ENCODE measurements around the gene PIK3R1. TPM values are rescaled to one million over a fixed set of nuclear protein-coding genes. Genes with fewer than 3 reads are reported as not detected.

The PIK3R1 gene
- total RNA-seq, 1 experiment from 2014 or later: 1.7 TPM

- H3K9me2 ChIP-seq (replicated peaks; ENCODE audit: low read length): no peaks in the 10 kb centered on the region
- DNase-seq (no peak), ATAC-seq (no peak)
- BruUV-seq (replicated peaks): no TSS peak
- no peaks in the 10 kb centered on the region for H3K4me1 ChIP-seq (ENCODE audit: insufficient read depth, low read length)
- no peaks in the 10 kb centered on the region for H4K20me1 ChIP-seq (ENCODE audit: low read length)
- no peaks in the 10 kb centered on the region for H3K36me3 ChIP-seq (ENCODE audit: low read depth, low read length)
- H3K27ac ChIP-seq (ENCODE audit: low read length): peak overlapping the region; percentile 30; the same call in 1 of the 2 replicates
- ChIA-PET POLR2A (ENCODE audit: unreplicated experiment) (no interaction called here), CTCF (no interaction called here)
- H3K4me3 ChIP-seq (ENCODE audit: low read length): peak overlapping the region; percentile 69
- no peaks in the 10 kb centered on the region for H3K27me3 ChIP-seq (ENCODE audit: low read length)
- no peaks in the 10 kb centered on the region for H3K79me2 ChIP-seq (ENCODE audit: low read length)
- H3K9me3 ChIP-seq (ENCODE audit: low read length): no peaks in the 10 kb centered on the region
- H3F3A ChIP-seq (ENCODE audit: low read length, unreplicated experiment): no peaks in the 10 kb centered on the region
- H3K9ac ChIP-seq (ENCODE audit: low read length): peak overlapping the region; percentile 43
- TF ChIP-seq CTCF (conservative IDR thresholded peaks at IDR 0.05; ENCODE audit: low read depth, low read length): no peak
- TF ChIP-seq EZH2phosphoT487 (IDR thresholded peaks at IDR 0.05; ENCODE audit: borderline replicate concordance, low read length): no peak
- TF ChIP-seq EZH2 (IDR thresholded peaks at IDR 0.05; ENCODE audit: low read length, unreplicated experiment): no peak
- H3K4me2 ChIP-seq (ENCODE audit: low read length): peak overlapping the region; percentile 76
- H2AFZ ChIP-seq (ENCODE audit: low read length): peak overlapping the region; percentile 77
- intact Hi-C loops (cut with micrococcal nuclease): no loop called here
Observed at GRCh38 chr5:68214482-68215207, 911 bp upstream of the PIK3R1 start.

DNA sequence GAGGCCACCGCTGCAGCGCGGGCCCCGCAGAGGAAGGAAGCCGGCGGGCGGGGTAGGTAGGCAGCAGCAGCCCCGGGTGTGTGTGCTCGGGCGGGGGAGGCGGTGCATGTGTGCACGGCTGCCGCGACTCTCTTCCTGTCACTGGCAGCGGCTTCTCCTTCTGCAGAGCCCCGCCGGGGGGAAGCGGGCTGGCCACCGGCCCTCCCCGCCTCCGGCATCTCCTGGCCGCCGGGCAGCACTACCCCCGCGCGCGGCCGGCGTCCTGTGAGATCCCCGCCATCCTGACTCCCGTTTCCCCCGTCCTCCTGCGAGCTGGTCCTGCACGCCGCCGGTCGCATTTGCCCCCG lies 315 bp downstream of the PIK3R1 start:
- no peaks in the 10 kb centered on the region for H3K79me2 ChIP-seq (ENCODE audit: low read length)
- no peak overlapping the region for H3K27ac ChIP-seq (ENCODE audit: low read length)
- no peaks in the 10 kb centered on the region for H3K27me3 ChIP-seq (ENCODE audit: low read length)
- H4K20me1 ChIP-seq (ENCODE audit: low read length): no peaks in the 10 kb centered on the region
- no TSS peak for BruUV-seq (replicated peaks)
- H3K4me1 ChIP-seq (ENCODE audit: insufficient read depth, low read length): no peaks in the 10 kb centered on the region
- intact Hi-C loops (cut with micrococcal nuclease): no loop called here
- no peaks in the 10 kb centered on the region for H3F3A ChIP-seq (ENCODE audit: low read length, unreplicated experiment)
- TF ChIP-seq CTCF (conservative IDR thresholded peaks at IDR 0.05; ENCODE audit: low read depth, low read length): no peak
- TF ChIP-seq EZH2phosphoT487 (IDR thresholded peaks at IDR 0.05; ENCODE audit: borderline replicate concordance, low read length): no peak
- TF ChIP-seq EZH2 (IDR thresholded peaks at IDR 0.05; ENCODE audit: low read length, unreplicated experiment): no peak
- POLR2A ChIA-PET (ENCODE audit: unreplicated experiment): interaction anchor here (0.5 to 0.9 kb wide), 3 partner anchors 128 to 1211 kb away, joined by 3 to 7 read pairs (median 4); no protein-coding TSS in a partner anchor
- H3K4me3 ChIP-seq (ENCODE audit: low read length): peak overlapping the region; percentile 73
- ATAC-seq (peak; percentile 41), DNase-seq (no peak)
- no peak overlapping the region for H3K9ac ChIP-seq (ENCODE audit: low read length)
- H3K9me3 ChIP-seq (ENCODE audit: low read length): no peaks in the 10 kb centered on the region
- peak overlapping the region; percentile 83 for H3K4me2 ChIP-seq (ENCODE audit: low read length)
- peak overlapping the region; percentile 72 for H2AFZ ChIP-seq (ENCODE audit: low read length)
- no peaks in the 10 kb centered on the region for H3K9me2 ChIP-seq (replicated peaks; ENCODE audit: low read length)
- CTCF ChIA-PET: interaction anchor here (0.6 kb wide), 1 partner anchor 970 kb away, joined by 4 read pairs; no protein-coding TSS in a partner anchor
- no peaks in the 10 kb centered on the region for H3K36me3 ChIP-seq (ENCODE audit: low read depth, low read length)

Measured in PC-3 (cell line).